Ramos (cell line): ENCODE data around the gene FGFRL1.
"Not testable (repeated sequence)": the region's sequence is repeated elsewhere in the genome, so short reads cannot be mapped to it uniquely, and the experiment has no call there.

Source experiments
- in situ Hi-C: fragments of 300-500 bp; cut with MboI; formaldehyde crosslinking; loops from one replicate; pipeline ENCODE4 v1.14.3; 2022; ENCODE audit warnings: low sequenced_read_pairs; ENCODE audit not compliant: unreplicated experiment

Gene FGFRL1

DNA sequence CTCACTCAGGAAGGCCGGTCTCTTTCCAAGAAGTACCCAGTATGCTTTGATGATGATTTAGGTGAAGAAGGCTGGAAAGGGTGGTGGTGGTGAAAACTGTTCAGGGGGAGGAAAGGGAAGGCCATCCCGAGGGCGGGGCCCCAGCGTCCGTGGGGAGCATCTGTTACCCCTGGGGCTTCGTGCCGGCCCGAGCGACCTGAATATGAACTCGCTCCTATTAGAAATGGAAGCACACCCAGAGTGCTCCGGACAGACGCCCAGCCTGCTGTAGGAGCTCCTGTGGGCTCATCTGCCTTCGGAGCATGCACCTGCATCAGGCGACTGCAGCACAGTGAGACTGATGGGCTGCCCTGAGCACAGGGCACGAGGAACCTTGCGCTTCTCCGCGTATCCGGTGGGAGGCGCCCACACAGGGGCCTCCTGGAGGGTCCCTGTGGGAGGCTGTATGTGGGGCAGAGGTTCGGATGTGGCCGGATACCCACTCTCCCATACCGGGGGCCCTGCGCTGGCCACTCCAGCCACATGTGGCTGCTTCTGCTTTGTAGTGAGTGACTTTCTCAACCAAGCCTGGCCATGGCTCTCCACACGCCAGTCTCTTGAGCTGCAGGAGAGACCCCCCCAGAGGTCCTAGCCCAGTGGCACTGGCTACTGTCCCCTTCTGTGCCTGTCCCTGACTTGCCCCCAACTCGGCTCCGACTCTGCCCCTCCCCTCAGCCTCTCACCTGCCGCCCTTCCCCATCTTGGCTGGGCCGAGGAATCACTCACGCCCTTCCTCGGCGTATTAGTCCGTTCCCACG, 36.7 kb downstream of the FGFRL1 start:
- in situ Hi-C loops: no loop called here

DNA sequence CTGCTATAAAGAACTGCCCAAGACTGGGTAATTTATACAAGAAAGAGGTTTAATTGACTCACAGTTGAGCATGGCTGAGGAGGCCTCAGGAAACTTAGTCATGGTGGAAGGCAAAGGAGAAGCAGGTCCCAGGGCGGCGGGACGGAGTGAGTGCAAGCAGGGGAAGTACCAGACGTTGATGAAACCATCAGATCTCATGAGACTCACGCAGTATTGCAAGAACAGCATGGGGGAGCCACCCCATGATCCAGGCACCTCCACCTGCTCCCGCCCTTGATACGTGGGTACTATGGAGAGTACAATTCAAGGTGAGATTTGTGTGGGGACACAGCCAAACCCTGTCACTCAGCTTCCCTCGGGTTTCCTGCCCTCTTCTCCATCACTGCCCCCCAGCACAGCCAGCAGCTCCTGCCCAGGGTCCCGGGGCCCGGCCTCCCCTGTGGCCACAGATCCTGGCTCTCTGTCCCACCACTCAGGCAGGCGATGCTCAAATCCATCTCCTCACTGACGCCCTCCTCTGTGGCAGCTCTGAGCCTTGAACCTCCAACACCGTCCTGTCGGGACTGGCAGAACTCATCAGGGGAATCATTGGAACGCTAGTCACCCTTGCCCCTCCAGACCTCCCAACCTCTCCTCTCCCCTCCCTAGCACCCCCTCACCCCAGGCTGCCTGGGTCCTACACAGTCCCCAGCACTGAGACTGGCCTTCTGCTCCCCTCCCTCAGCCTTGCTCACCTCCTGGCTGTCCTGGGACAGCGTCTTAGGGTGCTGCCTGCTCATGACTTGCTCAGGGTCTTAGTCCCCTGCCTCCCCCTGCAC, 37.6 kb downstream of the FGFRL1 start:
- in situ Hi-C loops: no loop called here

- in situ Hi-C loops: no loop called here
These were observed 38.1 kb downstream of the FGFRL1 start for GRCh38 chr4:1049591-1049905.

GRCh38 chr4:1050486-1051213, 39.2 kb downstream of the FGFRL1 start:
- in situ Hi-C loops: no loop called here

DNA sequence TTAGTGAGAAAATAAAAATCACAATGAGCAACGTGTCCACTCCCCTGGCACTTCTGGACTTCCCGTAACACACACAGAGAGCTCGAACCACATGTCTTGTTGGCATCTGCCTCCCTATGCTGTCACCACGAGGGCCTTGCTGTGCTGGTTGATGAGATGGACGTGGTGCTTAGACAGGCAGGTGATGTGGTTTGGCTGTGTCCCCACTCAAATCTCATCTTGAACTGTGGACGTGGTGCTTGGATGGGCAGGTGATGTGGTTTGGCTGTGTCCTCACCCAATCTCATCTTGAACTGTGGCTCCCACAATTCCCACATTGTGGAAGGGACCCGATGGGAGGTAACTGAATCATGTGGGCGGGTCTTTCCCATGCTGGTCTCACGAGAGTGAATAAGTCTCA, 40.0 kb downstream of the FGFRL1 start:
- in situ Hi-C loops: no loop called here

DNA sequence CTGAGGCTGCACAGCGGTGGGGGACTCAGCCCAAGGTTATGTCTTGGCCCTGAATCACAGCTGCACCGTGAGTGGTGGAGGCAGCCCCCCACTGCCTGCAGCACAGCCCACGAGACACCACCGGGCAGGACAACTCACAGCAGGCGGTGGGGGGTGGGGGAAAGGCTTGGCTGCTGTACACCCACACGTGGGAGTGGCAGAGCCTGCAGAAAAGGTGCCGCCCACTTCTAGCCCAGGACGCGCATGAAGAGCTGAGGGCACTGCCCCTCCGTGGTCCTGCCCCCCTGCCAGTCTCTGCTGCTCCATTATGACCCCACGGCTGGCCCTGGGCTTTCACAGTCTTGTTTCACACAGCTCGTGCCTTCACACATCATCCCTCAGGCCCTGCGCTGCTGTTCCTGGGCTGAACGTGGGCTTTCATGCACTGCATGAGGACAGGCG, 40.8 kb downstream of the FGFRL1 start:
- in situ Hi-C loops: no loop called here

GRCh38 chr4:1053080-1053661, 41.7 kb downstream of the FGFRL1 start:
- in situ Hi-C loops: no loop called here

DNA sequence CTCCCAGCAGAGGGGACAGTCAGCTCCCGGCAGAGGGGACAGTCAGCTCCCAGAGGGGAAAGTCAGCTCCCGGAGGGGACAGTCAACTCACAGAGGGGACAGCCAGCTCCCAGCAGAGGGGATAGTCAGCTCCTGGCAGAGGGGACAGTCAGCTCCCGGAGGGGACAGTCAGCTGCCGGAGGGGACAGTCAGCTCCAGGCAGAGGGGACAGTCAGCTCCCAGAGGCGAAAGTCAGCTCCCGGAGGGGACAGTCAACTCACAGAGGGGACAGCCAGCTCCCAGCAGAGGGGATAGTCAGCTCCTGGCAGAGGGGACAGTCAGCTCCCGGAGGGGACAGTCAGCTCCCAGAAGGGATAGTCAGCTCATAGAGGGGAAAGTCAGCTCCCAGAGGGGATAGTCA, 42.5 kb downstream of the FGFRL1 start:
- in situ Hi-C loops: not testable (repeated sequence)

DNA sequence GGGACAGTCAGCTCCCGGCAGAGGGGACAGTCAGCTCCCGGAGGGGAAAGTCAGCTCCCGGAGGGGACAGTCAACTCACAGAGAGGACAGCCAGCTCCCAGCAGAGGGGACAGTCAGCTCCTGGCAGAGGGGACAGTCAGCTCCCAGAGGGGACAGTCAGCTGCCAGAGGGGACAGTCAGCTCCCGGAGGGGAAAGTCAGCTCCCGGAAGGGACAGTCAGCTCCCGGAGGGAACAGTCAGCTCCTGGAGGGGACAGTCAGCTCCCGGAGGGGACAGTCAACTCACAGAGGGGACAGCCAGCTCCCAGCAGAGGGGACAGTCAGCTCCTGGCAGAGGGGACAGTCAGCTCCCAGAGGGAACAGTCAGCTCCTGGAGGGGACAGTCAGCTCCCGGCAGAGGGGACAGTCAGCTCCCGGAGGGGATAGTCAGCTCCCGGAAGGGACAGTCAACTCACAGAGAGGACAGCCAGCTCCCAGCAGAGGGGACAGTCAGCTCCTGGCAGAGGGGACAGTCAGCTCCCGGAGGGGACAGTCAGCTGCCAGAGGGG, 43.3 kb downstream of the FGFRL1 start:
- in situ Hi-C loops: not testable (repeated sequence)

DNA sequence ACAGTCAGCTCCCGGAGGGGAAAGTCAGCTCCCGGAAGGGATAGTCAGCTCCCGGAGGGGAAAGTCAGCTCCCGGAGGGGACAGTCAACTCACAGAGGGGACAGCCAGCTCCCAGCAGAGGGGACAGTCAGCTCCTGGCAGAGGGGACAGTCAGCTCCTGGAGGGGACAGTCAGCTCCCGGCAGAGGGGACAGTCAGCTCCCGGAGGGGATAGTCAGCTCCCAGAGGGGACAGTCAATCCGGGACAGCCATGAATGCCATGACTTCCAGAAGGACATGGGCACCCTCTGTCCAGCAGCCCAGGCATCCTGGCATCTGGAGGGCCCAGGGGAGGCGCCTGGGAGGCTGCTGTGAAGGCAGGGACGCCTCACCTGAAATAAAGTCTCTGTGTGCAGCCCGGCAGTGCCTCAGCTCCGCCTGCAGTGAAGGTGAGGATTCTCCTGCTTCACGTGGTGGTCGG, 43.8 kb downstream of the FGFRL1 start:
- in situ Hi-C loops: not testable (repeated sequence)

DNA sequence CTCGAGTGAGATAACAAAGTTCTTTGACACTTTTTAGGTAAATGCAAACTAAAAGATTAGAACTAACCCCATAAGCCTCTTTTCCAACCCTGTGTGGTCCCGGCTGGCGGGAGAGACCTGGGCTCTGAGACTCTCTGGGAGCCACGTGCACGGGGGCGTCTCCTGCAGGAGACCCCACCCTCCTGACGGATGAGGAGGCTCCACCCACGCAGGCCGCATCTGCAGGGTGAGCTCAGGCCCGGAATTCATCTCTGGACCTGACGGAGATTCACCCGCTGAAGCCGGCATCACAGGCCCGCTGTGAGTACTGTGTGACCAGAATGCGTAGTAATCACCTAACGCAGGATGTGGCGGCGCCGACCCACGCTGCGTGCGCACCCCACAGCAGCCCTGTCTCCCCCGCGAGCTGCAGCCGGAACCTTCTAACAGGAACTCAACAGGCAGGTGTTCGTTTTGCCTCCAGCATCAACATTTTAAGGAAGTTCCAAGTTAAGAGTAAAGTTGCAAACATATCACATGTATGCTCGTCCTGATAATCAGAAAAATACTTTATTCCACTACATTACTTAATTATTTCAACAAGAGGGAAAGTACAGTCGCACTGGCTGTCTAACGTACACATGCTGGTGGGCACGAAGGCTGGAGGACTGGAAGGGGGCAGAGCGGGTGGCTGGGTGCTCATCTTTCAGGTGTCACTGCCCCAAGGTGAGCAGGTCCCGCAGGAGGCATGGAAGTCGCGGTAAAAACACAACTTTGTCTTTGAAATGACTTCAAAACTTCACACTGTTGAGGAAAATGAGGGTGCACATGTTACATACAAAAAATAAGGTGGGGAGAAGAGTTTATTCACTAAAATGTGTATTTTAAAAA, 44.5 kb downstream of the FGFRL1 start:
- in situ Hi-C loops: no loop called here

DNA sequence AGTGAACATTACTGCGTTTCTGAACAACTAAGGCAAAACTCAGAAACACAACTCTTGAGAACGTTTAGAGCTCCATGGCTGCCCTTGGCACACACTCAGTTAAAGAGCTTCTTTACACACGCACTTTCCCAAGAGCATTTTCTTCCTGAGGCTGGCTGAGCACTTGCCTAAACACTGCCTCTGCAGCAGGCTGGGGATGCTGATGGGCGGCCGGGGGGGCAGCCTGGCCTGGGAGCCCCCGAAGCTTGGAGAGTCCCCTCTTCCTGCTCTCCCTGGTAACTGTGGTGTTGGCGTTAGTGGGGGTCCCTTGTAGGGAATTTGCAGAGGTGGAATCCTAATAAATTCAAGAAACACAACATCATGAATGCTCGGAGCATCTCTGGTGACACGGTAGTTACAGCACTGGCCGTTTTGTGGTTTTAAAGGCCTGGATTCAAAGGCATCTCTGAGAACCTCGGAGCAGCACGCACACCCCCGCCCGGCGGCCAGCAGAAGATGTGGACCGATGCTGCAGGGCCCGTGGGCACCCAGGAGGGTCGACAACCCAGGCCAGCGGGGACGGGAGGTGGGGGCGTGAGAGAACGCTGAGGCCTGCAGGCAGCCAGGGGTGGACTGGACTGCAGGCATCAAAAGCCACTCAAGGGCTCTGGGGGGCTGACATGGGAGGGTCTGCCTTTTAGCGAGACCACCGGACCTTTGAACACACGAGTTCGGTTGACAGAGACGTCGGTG, 45.4 kb downstream of the FGFRL1 start:
- in situ Hi-C loops: no loop called here

DNA sequence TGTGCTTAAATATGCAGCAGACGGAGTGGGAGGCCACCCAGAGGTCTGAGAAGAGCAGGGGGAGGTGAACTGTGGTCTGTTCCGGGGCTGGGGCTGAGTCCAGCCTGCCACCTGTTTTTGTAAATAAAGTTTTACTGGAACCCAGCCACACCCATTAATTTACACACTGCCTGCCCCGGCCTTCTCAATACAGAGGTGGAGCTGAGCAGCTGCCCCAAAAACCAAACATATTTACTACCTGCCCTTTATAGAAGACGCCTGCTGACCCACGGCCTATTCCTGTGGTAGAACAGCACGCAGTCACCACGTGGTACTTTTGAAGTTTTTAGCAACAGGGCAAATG, 45.9 kb downstream of the FGFRL1 start:
- in situ Hi-C loops: no loop called here

DNA sequence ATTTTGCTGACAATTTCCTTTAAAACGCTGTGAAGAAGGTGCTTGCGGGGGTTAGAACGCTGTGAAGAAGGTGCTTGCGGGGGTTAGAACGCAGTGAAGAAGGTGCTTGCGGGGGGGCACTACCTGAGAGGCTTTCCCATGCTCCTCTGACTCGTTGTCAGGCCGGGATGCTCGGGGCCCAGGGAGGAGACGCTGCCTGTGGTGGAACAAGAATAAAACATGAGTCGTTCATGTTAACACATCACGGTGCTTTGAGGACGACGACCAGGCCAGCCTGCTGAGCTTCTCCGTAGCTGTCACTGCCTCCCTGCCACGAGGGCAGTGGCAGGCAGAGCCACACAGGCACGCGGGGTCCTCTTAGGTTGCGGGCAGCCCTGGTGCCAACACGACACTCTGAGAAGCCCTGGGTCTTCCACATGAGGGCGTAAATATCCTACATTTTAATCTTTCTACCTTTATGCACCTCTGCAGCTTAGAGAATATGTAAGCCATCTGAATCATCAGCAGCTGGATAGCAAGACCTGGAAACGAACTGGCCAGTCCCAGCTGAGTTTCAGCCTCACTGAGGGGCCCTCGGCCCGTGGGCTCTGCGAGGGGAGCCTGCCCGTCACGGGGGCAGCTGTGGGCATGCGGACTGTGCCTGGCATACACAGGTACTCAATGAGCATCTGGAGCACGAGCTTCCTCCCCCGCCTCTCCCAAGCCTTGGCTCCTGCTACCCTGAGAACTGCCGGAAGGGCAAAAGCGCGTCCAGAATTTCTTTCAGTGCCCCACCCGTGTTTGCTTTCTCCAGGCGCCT, 47.0 kb downstream of the FGFRL1 start:
- in situ Hi-C loops: no loop called here

DNA sequence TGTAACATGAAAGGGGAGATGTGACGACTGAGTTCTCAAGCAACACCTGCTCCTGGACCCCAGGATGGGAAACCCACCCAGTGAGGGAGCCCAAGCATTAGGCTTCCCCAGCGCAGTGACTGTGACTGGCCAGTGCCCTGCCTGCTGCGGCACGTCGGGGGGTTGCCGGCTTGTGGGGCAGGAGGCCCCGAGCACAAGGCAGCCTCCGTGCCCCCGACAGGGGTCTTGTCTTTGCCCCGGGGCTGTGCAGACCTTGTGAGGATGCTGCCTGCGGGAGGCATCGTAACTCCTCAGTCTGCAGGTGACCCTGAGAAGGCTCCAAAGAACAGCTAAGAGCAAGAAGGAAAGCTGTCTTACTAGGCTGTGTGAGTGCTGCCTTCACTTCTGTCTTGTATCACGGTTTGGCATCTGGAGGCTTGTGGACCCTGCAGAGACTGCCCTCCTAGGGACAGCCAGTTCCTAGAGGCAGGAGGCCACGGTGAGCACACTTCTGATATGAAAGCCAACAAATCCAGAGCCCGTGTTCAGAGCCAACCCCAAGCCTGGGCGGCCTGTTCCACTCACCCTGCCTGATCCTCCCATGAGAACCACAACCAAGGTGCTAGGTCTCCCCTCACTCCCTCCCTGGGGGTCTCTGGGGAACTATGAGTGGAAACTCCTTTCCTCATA, 47.7 kb downstream of the FGFRL1 start:
- in situ Hi-C loops: no loop called here

- in situ Hi-C loops: no loop called here
These were observed 48.7 kb downstream of the FGFRL1 start for GRCh38 chr4:1060121-1060520.

- in situ Hi-C loops: no loop called here
These were observed 49.2 kb downstream of the FGFRL1 start for GRCh38 chr4:1060621-1061020.
